GM21825 (cell line): ENCODE data around the gene ARFGEF3.

Experiments used
- ATAC-seq: cut with Tn5 transposase; IDR thresholded peaks from one replicate; pipeline ENCODE4 v1.9.1; 2021; ENCODE audit warnings: mild to moderate bottlenecking, moderate library complexity; ENCODE audit not compliant: unreplicated experiment

ARFGEF3 gene

GRCh38 chr6:138296786-138297185 lies 135.0 kb downstream of the ARFGEF3 start:
- no peak for ATAC-seq

DNA sequence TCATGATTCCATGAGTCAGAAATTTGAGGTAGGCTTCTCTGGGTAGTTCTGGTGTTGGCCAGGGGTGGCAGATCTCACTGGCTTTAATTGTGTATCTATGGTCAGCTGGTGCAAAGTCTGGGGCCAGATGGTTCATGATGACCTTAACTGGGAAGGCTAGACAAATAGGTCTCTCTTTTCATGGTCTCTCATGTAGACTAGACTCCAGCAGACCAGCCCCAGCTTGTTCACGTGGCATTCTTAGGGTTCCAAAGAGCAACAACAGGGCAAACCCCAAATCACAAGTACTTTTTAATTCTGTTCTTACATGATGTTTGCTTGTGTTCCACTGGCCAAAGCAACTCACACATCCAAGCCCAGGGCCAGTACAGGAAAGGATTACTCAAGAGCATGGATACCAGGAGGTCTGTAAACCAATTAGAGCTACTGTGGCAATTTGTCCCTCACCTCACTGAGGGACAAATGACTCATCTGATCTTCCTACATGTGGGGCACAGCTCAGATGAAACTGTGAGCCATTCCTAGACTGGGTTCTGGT lies 136.1 kb downstream of the ARFGEF3 start:
- ATAC-seq, result no peak

DNA sequence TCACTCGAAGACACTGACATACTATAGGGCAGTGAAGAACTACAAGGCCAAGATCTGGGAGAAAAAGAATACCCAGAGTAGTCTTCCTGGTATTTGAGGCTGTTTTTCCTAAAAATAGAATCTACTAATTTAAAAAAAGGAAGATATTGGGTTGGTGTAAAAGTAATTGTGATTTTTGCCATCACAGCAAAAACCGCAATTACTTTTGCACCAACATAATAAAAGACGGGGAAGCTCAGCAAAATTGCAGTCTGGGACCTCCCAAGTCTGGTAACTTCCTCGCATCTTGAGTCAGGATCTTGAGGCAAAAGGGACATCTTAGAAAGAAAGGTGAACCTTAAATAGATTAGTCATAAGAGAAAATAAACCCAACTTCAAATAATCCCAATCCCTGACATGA lies 138.7 kb downstream of the ARFGEF3 start:
- no peak for ATAC-seq

DNA sequence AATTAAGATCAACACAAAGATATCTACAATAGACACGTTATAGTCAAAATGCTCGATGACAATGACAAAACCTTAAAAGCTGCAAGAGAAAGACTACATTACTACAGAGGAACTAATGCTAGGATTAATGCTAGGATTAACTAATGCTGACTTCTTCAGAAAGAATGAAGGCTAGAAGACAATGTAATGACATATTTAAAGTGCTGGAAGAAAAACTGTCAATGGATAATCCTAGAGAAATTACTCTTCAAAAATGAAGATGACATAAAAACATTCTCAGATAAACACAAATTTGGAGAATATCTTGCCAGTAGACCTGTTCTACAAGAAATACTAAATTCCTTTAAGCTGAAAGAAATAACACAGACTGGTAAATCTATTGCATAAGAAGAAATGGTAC lies 140.8 kb downstream of the ARFGEF3 start:
- no peak for ATAC-seq

DNA sequence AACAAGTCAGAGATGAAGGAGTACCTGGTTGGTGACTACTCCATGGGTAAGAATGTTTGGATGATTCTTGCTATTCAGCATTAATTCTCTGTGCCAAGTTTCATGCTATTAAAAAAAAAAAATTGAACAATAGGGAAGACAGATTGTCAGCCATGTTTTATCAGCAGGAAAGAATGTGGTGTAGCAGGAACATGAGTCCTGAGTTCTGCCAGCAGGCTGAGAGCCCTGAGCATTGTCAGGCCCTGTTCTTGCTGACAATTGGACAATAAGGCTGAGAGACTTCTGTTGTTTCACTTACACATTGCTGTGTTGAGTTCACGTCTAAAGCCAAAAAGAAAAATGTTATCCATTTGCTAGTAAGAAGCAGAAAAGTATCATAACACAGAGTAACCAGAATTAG lies 145.6 kb downstream of the ARFGEF3 start:
- no peak for ATAC-seq

- ATAC-seq, result no peak
Measured at GRCh38 chr6:138307816-138308730, 146.3 kb downstream of the ARFGEF3 start.

DNA sequence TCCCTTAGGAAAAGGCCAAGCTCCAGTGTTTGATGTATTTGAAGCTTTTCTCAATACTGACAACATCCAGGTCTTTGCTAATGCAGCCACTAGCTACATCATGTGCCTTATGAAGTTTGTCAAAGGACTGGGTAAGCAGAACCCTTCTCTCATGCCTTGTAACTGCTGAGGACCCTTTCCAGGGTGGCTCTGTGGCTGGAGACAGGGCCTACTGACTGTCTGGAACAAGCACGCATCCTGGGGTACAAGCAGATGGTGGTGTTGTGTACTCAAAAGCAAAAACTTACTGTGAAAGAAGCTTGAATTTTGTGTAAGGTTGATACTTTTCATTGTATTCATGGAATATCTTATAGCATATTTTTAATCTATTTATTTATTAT lies 147.0 kb downstream of the ARFGEF3 start:
- ATAC-seq, result no peak

DNA sequence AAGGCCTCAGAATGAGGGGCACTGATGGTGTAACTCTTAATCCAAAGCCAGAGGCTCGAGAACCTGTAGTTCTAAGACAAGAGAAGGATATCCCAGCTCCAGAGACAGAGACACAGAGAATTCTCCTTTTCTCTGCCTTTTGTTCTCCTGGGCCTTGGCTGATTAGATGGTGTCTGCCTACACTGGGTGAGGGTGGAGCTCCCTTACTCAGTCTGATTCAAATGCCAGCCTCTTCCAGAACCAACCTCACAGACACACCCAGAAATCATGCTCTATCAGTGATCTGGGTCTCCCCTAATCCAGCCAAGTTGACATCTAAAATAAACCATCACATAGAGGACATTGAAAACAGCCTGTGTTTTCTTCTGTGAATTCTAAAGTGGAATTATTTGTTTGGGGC lies 148.0 kb downstream of the ARFGEF3 start:
- no peak for ATAC-seq

GRCh38 chr6:138310294-138310693 lies 148.6 kb downstream of the ARFGEF3 start:
- ATAC-seq, result no peak

DNA sequence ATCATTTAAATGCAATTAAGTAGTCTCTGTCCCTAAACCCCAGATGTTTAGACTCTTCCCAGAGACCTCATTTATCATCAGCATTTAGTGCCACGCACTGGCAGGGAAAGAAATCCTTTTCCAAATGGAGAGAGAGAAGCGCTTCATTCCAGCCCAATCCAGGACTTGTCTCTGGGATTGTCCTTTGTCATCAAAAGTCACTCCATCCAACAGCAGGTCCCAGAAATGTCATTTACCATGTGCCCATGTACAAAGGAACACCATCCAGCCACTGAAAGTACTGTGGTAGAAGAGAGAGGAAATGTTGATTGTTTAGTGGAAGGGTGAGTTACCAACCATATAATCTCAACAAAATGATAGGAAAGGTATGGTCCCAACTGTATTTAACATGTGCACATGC lies 149.1 kb downstream of the ARFGEF3 start:
- no peak for ATAC-seq

DNA sequence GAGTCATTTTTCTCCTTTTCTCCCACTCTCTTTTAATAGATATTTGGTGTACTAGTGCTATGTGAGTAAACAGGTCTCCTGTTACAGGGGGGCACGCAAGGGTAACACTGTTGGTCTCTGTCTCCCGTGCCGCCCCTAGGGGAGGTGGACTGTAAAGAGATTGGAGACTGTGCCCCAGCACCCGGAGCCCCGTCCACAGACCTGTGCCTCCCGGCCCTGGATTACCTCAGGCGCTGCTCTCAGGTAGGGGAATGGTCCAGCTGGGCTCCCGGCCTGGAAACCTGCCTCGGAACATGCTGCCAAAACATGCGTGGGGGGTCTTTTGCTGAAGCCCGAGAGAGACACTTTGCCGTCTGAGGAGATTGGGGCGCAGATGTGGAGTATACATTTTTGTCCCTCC lies 149.5 kb downstream of the ARFGEF3 start:
- ATAC-seq, result no peak

GRCh38 chr6:138318741-138319375 lies 157.1 kb downstream of the ARFGEF3 start:
- no peak for ATAC-seq

DNA sequence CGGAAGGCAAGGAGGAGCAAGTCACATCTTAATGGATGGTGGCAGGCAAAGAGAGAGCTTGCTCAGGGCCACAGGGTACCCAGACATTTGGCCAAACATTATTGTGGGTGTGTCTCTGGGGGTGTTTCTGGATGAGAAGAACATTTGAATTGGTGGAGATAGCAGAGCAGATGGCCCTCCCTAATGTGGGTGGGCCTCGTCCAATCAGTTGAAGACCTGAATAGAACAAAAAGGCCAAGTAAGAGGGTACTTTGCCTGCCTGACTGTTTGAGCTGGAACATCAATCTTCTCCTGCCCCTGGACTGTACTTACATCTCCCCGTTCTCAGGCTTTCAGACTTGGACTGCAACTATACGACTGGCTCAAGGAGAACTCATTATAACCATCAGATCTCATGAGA lies 160.2 kb downstream of the ARFGEF3 start:
- no peak for ATAC-seq

- ATAC-seq, result no peak
Measured at GRCh38 chr6:138323821-138324220, 162.1 kb downstream of the ARFGEF3 start.

- ATAC-seq, result no peak
Measured at GRCh38 chr6:138328210-138328609, 166.5 kb downstream of the ARFGEF3 start.

DNA sequence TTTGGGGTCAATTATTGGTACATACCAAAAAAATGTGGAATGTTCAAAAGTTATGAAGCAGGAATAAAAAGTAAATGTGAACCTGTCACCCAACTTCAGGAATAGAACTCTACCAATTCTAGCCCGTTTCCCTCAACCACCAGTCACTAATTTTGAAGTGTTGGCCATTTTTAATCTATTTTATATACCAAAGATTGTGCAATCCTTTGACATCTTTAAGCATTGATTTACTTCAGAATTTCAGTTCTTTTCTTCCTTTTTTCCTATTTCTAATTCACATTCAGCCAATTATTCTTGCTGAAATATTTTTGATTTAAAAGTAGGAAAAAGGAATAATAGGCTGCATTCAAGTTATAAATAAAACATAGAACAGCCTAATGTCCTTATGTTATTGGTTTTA lies 169.0 kb downstream of the ARFGEF3 start:
- no peak for ATAC-seq

- no peak for ATAC-seq
Measured at GRCh38 chr6:138331444-138331843, 169.7 kb downstream of the ARFGEF3 start.

- ATAC-seq, result no peak
Measured at GRCh38 chr6:138331984-138332383, 170.2 kb downstream of the ARFGEF3 start.

GRCh38 chr6:138334000-138334399 lies 172.3 kb downstream of the ARFGEF3 start:
- ATAC-seq, result no peak

DNA sequence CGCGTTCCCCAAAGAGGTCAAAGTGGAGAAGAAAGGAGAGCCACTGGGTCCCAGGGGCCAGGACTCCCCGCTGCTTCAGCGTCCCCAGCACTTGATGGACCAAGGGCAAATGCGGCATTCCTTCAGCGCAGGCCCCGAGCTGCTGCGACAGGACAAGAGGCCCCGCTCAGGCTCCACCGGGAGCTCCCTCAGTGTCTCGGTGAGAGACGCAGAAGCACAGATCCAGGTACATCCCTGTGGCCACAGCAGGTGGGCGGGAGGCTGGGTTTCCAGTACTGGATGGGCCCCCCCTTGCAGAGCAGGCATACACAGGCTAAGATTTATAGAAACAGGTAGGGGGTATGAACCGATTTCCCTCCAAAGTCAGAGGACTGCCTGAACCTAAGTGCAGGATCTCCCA lies 173.2 kb downstream of the ARFGEF3 start:
- no peak for ATAC-seq

DNA sequence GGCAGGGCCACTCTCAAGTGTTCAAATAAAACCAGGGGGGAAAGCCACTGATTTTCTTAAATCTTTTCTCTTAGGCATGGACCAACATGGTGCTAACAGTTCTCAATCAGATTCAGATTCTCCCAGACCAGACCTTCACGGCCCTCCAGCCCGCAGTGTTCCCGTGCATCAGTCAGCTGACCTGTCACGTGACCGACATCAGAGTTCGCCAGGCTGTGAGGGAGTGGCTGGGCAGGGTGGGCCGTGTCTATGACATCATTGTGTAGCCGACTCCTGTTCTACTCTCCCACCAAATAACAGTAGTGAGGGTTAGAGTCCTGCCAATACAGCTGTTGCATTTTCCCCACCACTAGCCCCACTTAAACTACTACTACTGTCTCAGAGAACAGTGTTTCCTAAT lies 174.5 kb downstream of the ARFGEF3 start:
- no peak for ATAC-seq

DNA sequence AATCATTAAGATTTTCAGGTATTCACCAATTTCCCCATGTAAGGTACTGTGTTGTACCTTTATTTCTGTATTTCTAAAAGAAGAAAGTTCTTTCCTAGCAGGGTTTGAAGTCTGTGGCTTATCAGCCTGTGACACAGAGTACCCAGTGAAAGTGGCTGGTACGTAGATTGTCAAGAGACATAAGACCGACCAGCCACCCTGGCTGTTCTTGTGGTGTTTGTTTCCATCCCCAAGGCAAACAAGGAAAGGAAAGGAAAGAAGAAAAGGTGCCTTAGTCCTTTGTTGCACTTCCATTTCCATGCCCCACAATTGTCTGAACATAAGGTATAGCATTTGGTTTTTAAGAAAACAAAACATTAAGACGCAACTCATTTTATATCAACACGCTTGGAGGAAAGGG lies 175.3 kb downstream of the ARFGEF3 start:
- ATAC-seq, result no peak
